ENCODE measurements around the gene JAK1. TPM values are rescaled to one million over a fixed set of nuclear protein-coding genes. Genes with fewer than 3 reads are reported as not detected.

The JAK1 gene
- total and polyA plus RNA-seq, 5 donors, result 33.1 to 106 (median 87.0) TPM

GRCh38 chr1:64864018-64864940 is 102.1 kb downstream of the JAK1 start:
- H3K4me3 ChIP-seq (ENCODE audit: low read length), result no peak overlapping the region
- WGBS, result 55% methylated on average over 14 of the region's 14 CpGs
- H3K4me1 ChIP-seq (ENCODE audit: control insufficient read depth, insufficient read depth, low read length), result no peaks in the 10 kb centered on the region
- no peak overlapping the region for H3K27ac ChIP-seq (ENCODE audit: low read length)
- DNase-seq (peak; percentile 75 to 89 (median 84)), ATAC-seq (peak; percentile 90 to 97)
- H3K9me3 ChIP-seq (ENCODE audit: control insufficient read depth, low read length), result no peaks in the 10 kb centered on the region
- H3K27me3 ChIP-seq (ENCODE audit: control insufficient read depth, insufficient read depth), result no peaks in the 10 kb centered on the region
- intact Hi-C loops (cut with DNase I), result loop anchor here in 1 of 4 donors (10.0 kb wide), 1 partner anchor 101 kb away; the partner anchor contains the start of gene JAK1

GRCh38 chr1:64861611-64862010 is 104.7 kb downstream of the JAK1 start:
- H3K4me1 ChIP-seq (ENCODE audit: control insufficient read depth, insufficient read depth, low read length), result no peaks in the 10 kb centered on the region
- WGBS, result 67% methylated on average over 4 of the region's 4 CpGs
- DNase-seq (no peak), ATAC-seq (peak; percentile 42 to 47)
- no peaks in the 10 kb centered on the region for H3K27me3 ChIP-seq (ENCODE audit: control insufficient read depth, insufficient read depth)
- H3K4me3 ChIP-seq (ENCODE audit: low read length), result no peak overlapping the region
- intact Hi-C loops (cut with DNase I), result loop anchor here in 1 of 4 donors (10.0 kb wide), 1 partner anchor 103 kb away; the partner anchor contains the start of gene JAK1
- H3K27ac ChIP-seq (ENCODE audit: low read length), result no peak overlapping the region
- H3K9me3 ChIP-seq (ENCODE audit: control insufficient read depth, low read length), result no peaks in the 10 kb centered on the region

DNA sequence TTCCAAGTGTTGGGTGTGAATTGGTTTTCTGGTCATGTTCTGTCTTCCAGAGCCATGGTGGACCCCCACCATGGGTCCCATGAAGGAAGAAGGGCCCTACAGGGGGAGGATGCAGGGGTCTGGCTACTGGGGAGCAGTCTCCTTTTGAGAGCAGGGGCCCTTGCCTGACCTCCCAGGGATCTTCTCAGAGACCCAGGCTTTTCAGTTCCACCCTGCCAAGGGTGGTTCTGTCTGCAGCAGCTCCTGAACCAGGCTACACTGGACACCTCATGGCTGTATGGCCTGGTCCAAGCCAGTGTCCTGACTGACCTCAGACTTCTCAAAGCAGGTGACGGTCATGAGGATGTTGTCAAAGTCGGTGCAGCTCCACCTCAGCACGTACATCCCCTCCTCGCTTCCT is 109.0 kb downstream of the JAK1 start:
- ATAC-seq, result no peak
- Histone ChIP-seq H3K4me1 (ENCODE audit: control insufficient read depth, insufficient read depth, low read length) (no peaks in the 10 kb centered on the region), H3K9me3 (ENCODE audit: control insufficient read depth, low read length) (no peaks in the 10 kb centered on the region), H3K27me3 (ENCODE audit: control insufficient read depth, insufficient read depth) (no peaks in the 10 kb centered on the region), H3K27ac (ENCODE audit: low read length) (no peak overlapping the region), H3K4me3 (ENCODE audit: low read length) (no peak overlapping the region)
- DNase-seq, result no peak
- intact Hi-C loops (cut with DNase I), result no loop called here
- WGBS, result 95% methylated on average over 4 of the region's 4 CpGs

GRCh38 chr1:64856553-64856952 is 109.8 kb downstream of the JAK1 start:
- H3K27ac ChIP-seq (ENCODE audit: low read length), result no peak overlapping the region

GRCh38 chr1:64855557-64855956 is 110.8 kb downstream of the JAK1 start:
- no peak for ATAC-seq
- no peak for DNase-seq
- H3K4me3 ChIP-seq (ENCODE audit: low read length), result no peak overlapping the region
- no peaks in the 10 kb centered on the region for H3K27me3 ChIP-seq (ENCODE audit: control insufficient read depth, insufficient read depth)
- H3K4me1 ChIP-seq (ENCODE audit: control insufficient read depth, insufficient read depth, low read length), result no peaks in the 10 kb centered on the region
- 97% methylated on average over 8 of the region's 8 CpGs for WGBS
- intact Hi-C loops (cut with DNase I), result no loop called here
- H3K27ac ChIP-seq (ENCODE audit: low read length), result no peak overlapping the region
- H3K9me3 ChIP-seq (ENCODE audit: control insufficient read depth, low read length), result no peaks in the 10 kb centered on the region

More at GRCh38 chr1:64856553-64856952, 109.8 kb downstream of the JAK1 start:
- Histone ChIP-seq H3K9me3 (ENCODE audit: control insufficient read depth, low read length) (no peaks in the 10 kb centered on the region), H3K4me1 (ENCODE audit: control insufficient read depth, insufficient read depth, low read length) (no peaks in the 10 kb centered on the region), H3K27me3 (ENCODE audit: control insufficient read depth, insufficient read depth) (no peaks in the 10 kb centered on the region), H3K4me3 (ENCODE audit: low read length) (no peak overlapping the region)
- intact Hi-C loops (cut with DNase I), result no loop called here
- no peak for ATAC-seq
- peak in 1 of 3 donors; percentile 28 for DNase-seq
- WGBS, result 72% methylated on average over 10 of the region's 10 CpGs

DNA sequence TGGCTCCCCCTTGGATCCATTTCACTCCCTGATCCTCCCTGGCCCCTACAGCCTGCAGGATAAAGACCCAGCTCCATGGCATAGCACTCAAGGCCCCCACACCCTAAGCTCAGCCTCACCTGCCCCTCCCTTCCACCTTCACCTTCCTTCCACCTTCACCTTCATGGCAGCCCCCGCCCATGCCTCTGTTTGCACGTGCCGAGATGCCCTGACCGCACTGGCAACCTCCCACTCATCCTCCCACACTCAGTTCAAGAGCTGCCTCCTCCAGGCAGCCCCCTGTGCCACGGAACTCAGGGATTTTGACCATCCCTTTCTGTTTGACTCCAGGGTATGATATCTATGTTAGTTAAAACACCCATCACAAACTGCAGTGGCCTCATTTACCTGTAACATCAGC is 111.7 kb downstream of the JAK1 start:
- no peak for DNase-seq
- intact Hi-C loops (cut with DNase I), result no loop called here
- no peak for ATAC-seq
- Histone ChIP-seq H3K27me3 (ENCODE audit: control insufficient read depth, insufficient read depth) (no peaks in the 10 kb centered on the region), H3K4me1 (ENCODE audit: control insufficient read depth, insufficient read depth, low read length) (no peaks in the 10 kb centered on the region), H3K27ac (ENCODE audit: low read length) (no peak overlapping the region), H3K4me3 (ENCODE audit: low read length) (no peak overlapping the region), H3K9me3 (ENCODE audit: control insufficient read depth, low read length) (no peaks in the 10 kb centered on the region)
- 91% methylated on average over 5 of the region's 5 CpGs for WGBS

DNA sequence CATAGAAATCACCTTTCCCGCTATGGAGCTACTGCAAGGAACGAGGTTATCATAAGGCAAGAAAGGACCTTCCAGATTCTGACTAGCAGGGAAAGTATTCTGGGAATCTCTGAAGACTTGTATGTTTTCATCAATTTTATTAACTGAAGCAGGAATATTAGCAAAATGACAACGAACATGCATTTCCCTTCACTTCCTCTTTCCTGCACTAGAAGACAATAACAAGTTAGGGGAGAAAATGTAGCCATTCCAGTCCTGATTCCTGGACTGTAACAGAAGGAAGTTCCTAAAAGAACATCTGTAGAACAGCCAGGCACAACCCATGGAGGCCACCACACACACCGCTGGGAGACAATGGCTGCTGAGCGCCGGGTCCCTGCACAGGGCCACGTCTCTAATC is 114.7 kb downstream of the JAK1 start:
- no peaks in the 10 kb centered on the region for H3K27me3 ChIP-seq (ENCODE audit: control insufficient read depth, insufficient read depth)
- WGBS, result 68% methylated on average over 7 of the region's 7 CpGs
- ATAC-seq, result no peak
- H3K4me3 ChIP-seq (ENCODE audit: low read length), result no peak overlapping the region
- DNase-seq, result no peak
- H3K9me3 ChIP-seq (ENCODE audit: control insufficient read depth, low read length), result no peaks in the 10 kb centered on the region
- intact Hi-C loops (cut with DNase I), result no loop called here
- no peak overlapping the region for H3K27ac ChIP-seq (ENCODE audit: low read length)
- no peaks in the 10 kb centered on the region for H3K4me1 ChIP-seq (ENCODE audit: control insufficient read depth, insufficient read depth, low read length)

DNA sequence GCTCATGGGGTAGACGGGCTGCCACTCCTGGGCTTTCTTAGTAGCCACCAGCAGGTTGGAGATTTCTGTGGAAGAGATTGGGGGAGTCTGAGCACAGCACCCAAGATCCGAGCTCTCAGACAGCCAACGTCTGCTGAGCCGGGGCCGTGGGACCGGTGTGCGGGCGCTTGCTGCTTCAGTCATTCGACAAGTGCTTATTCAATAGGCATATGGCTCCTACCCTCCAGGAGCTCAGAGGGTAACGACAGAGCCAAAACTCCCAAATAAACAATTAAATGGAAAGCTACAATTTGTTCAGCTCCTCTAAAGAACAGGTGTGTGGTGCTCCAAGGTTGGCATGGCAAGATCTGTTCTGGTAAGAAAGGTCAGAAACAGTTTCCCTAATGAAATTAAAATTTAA is 115.5 kb downstream of the JAK1 start:
- Histone ChIP-seq H3K9me3 (ENCODE audit: control insufficient read depth, low read length) (no peaks in the 10 kb centered on the region), H3K27me3 (ENCODE audit: control insufficient read depth, insufficient read depth) (no peaks in the 10 kb centered on the region), H3K4me1 (ENCODE audit: control insufficient read depth, insufficient read depth, low read length) (no peaks in the 10 kb centered on the region), H3K4me3 (ENCODE audit: low read length) (no peak overlapping the region), H3K27ac (ENCODE audit: low read length) (no peak overlapping the region)
- intact Hi-C loops (cut with DNase I), result no loop called here
- DNase-seq, result no peak
- WGBS, result 97% methylated on average over 10 of the region's 10 CpGs
- ATAC-seq, result no peak

GRCh38 chr1:64849942-64850341 is 116.4 kb downstream of the JAK1 start:
- WGBS, result 92% methylated on average over 11 of the region's 11 CpGs
- Histone ChIP-seq H3K4me1 (ENCODE audit: control insufficient read depth, insufficient read depth, low read length) (no peaks in the 10 kb centered on the region), H3K27me3 (ENCODE audit: control insufficient read depth, insufficient read depth) (no peaks in the 10 kb centered on the region), H3K27ac (ENCODE audit: low read length) (no peak overlapping the region), H3K9me3 (ENCODE audit: control insufficient read depth, low read length) (no peaks in the 10 kb centered on the region), H3K4me3 (ENCODE audit: low read length) (no peak overlapping the region)
- ATAC-seq (no peak), DNase-seq (no peak)
- intact Hi-C loops (cut with DNase I), result no loop called here

GRCh38 chr1:64848803-64849202 is 117.5 kb downstream of the JAK1 start:
- no peak for DNase-seq
- Histone ChIP-seq H3K4me3 (ENCODE audit: low read length) (no peak overlapping the region), H3K27me3 (ENCODE audit: control insufficient read depth, insufficient read depth) (no peaks in the 10 kb centered on the region), H3K9me3 (ENCODE audit: control insufficient read depth, low read length) (no peaks in the 10 kb centered on the region), H3K27ac (ENCODE audit: low read length) (no peak overlapping the region), H3K4me1 (ENCODE audit: control insufficient read depth, insufficient read depth, low read length) (no peaks in the 10 kb centered on the region)
- 94% methylated on average over 4 of the region's 4 CpGs for WGBS
- no peak for ATAC-seq
- intact Hi-C loops (cut with DNase I), result no loop called here

DNA sequence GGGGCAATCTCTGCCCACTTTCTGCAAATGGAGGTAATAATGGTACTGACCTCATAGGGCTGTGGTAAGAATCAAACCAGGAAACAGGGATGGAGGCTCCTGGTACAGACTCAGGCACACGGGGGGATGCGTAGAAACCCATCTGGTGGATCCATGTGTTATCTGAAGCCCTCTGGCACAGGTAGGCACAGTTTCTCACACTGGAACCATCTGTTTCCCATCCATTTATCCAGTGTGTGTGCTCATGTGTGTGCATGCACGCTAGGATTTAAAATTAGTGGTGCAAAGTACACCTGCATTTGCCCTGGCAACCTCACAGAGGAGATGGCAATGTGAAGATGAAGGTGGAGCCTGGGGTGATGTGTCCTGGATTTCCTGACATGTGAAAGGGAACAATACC is 118.2 kb downstream of the JAK1 start:
- Histone ChIP-seq H3K4me3 (ENCODE audit: low read length) (no peak overlapping the region), H3K27me3 (ENCODE audit: control insufficient read depth, insufficient read depth) (no peaks in the 10 kb centered on the region), H3K9me3 (ENCODE audit: control insufficient read depth, low read length) (no peaks in the 10 kb centered on the region), H3K4me1 (ENCODE audit: control insufficient read depth, insufficient read depth, low read length) (no peaks in the 10 kb centered on the region), H3K27ac (ENCODE audit: low read length) (no peak overlapping the region)
- 98% methylated on average over 3 of the region's 3 CpGs for WGBS
- ATAC-seq, result no peak
- intact Hi-C loops (cut with DNase I), result no loop called here
- DNase-seq, result no peak

Measured in right cardiac atrium (tissue), 5 donors.